ENCODE results near the gene ACSL4.
"Not testable (repeated sequence)": the region's sequence is repeated elsewhere in the genome, so short reads cannot be mapped to it uniquely, and the experiment has no call there.

ACSL4 gene

GRCh38 chrX:109660435-109661143, 72.5 kb downstream of the ACSL4 start:
- DNase-seq: no peak

GRCh38 chrX:109658391-109658790, 74.7 kb downstream of the ACSL4 start:
- DNase-seq: no peak

DNA sequence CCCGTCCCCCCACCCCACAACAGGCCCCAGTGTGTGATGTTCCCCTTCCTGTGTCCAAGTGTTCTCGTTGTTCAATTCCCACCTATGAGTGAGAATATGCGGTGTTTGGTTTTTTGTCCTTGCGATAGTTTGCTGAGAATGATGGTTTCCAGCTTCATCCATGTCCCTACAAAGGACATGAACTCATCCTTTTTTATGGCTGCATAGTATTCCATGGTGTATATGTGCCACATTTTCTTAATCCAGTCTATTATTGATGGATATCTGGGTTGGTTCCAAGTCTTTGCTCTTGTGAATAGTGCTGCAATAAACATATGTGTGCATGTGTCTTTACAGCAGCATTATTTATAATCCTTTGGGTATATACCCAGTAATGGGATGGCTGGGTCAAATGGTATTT, 75.7 kb downstream of the ACSL4 start:
- not testable (repeated sequence) for DNase-seq

- DNase-seq: no peak
Observed at GRCh38 chrX:109656774-109657173, 76.3 kb downstream of the ACSL4 start.

- no peak for DNase-seq
Observed at GRCh38 chrX:109655502-109656201, 77.4 kb downstream of the ACSL4 start.

DNA sequence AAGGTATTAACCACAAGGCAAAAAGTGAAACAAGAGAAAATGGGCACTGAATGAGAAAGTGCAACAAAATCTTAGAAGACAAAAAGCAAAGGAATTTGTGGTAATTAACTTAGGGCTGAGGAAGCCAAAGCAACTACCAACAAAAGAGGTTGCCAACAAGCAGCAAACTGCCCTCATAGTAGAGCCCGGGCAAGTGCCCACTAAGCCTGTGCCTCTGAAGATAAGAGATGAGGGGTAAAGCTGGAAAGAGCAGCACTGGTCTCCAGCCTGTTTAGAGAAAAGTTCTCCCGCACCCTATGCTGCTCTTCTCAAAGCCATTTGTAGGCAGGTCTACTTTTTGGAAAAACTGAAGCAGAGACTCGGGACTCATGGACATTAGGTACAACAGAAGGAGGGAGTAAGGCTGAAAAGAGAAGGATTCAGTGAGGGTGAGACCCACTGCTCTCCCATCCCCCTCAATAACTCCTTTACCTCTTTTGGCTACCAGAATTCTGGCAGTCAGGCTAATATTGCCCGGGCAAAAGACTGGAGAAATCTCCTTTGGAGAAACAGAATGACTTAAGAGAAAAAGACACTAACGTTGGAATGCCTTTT, 78.4 kb downstream of the ACSL4 start:
- DNase-seq: no peak

DNA sequence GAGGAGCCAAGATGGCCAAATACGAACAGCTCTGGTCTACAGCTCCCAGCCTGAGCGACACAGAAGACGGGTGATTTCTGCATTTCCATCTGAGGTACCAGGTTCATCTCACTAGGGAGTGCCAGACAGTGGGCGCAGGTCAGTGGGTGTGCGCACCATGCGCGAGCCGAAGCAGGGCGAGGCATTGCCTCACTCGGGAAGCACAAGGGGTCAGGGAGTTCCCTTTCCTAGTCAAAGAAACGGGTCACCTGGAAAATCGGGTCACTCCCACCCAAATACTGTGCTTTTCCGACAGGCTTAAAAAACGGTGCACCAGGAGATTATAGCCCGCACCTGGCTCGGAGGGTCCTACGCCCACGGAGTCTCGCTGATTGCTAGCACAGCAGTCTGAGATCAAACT, 88.4 kb downstream of the ACSL4 start:
- DNase-seq: not testable (repeated sequence)

- DNase-seq: no peak
Observed at GRCh38 chrX:109643687-109644086, 89.4 kb downstream of the ACSL4 start.

DNA sequence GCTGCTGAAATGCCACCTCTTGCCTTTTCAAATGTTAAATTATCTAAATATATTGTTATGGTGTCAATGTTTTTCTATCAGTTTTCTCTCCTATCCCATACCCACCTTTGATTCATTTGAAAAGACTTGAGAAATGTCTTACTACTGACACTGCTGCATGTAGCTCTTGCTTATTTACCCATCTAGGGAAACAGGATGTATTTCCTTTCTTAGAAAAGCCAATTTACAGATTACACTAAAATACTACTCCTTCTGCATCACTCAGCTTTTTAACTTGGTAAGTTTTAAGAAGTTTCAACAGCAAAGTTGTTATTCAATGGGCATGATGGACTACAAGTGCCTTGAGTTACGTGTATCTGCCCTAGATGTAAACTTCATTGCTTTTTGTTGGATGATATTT, 94.9 kb downstream of the ACSL4 start:
- no peak for DNase-seq

- not testable (repeated sequence) for DNase-seq
Observed at GRCh38 chrX:109637477-109637876, 95.6 kb downstream of the ACSL4 start.

DNA sequence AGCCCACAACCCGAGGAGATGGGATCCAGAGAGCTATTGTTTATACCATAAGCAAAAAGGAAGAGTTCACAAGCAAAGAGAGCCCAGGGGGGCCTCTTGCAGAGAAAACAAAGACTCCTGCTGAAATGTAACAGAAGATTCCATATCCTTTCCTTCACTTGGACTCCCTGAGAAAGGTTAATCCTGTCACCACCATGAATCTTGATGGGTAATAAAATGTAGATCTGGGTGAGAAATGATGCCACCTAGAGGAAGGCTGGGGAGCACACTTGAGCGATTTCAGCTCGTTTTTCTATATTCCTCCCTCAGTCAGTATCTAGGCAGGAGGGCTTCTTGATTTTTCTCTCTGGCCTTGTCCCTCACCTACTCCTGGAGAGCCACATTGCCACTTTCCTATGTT, 97.9 kb downstream of the ACSL4 start:
- DNase-seq: no peak

DNA sequence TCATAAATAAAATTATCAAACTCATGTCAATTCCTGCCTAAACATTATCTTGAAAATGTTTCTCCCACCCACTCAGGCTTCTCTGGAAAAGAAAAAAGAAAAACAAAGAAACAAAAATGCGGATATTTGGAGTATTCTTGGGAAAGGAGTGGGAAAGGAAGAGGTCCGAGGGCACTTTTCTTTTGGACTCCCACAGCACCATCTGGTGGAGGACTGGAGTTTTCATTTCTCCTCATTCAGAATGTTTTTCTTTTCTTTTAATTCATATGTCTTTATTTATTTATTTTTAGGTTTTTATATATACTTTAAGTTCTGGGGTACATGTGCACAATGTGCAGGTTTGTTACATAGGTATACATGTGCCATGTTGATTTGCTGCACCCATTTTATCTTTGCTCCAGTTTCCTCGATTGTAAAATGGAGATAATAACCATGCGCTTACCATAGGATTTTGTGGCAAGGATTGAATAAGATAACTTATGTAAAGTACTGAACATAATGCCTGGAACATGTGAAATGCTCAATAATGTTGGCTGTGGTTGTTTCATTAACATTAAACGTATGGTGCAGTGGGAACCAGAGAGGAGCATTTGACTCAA, 100.1 kb downstream of the ACSL4 start:
- DNase-seq: no peak

- peak; percentile 15 for DNase-seq
Observed at GRCh38 chrX:109629310-109629709, 103.7 kb downstream of the ACSL4 start.

DNA sequence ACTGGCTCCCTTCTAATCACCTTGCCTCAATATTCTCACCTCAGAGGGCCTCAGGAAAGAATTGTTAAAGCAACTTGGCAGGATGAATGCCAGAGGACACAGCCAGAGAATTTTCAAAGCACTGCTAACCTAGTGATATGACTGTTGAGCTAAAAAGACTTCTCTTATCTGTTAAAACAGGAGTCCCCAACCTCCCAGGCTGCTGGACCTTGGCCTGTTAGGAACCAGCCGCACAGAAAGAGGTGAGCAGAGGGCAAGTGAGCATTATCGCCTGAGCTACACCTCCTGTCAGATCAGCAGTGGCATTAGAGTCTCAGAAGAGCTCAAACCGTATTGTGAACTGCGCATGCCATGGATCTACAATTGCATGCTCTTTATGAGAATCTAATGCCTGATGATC, 106.4 kb downstream of the ACSL4 start:
- no peak for DNase-seq

DNA sequence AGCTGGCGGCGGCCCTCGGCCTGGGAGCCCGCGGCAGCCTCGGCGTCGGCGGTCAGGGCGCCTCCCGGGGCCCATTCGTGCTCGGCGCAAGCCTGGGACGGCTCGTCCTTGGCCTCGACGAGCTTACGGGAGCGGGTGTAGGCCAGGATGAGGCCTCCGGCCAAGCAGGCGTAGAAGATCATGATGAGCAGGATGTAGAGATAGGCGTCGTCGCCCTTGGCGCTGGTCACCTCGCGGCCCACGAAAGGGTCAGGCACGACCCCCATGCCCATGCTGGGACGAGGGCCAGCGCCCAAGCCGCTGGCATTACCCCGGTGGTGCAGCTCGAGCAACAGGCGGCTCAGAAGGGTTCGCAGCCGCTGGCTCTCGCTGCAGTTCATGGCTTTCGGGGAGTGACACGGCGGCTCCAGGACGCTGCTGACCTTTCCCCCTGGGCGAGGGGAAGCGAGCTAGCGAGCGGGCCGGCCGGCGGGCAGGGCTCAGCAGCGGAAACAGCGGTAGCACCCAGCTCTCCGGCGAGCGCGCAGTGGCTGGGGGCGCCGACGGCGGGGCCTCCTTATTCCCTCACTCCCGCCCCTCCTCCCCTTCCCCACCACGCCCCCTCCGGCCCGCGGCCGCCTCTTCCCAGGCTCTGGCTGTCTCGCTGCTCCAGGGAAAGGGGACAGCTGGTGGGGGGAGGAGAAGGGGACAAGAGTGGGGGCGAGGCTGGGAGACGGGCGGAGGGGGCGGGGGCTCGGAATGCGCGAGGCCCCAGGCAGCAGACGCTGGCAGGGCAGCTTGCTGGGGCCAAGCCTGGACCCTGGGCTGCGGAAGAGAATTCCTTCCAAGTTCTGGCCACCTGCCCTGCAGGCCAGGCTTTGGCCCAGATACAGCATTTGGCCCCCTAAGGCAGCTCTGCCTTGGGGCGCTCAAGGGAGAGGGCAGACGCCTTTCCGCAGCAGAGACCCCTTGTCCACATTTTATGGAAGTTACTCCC, 108.1 kb downstream of the ACSL4 start, which contains the start of gene KCNE5:
KCNE5 (minus strand) TSS at position 532 of the 976 bp plus-strand sequence; CDS start at position 380, 152 bp downstream.
- no peak for DNase-seq

GRCh38 chrX:109623997-109624396, 109.1 kb downstream of the ACSL4 start:
- DNase-seq: no peak

DNA sequence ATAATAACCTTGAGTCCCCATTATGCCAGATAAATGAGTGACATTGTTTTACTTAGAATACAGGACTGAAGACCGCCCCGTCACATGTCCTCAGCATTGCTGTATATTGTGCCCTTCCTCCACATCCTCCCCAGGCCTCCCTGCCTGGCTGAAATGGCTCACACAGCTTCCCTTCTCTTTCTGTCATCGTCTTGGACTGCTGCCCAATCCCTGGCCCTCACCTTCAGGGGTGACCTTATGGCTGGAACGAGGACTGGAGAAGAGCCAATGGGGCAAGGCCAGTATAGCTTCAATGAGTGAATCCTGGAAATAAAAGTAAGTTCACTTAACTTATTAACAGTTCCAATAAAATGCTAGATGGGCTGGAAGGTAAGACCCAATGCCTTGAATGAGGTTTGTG, 110.8 kb downstream of the ACSL4 start:
- no peak for DNase-seq

GRCh38 chrX:109619771-109620170, 113.3 kb downstream of the ACSL4 start:
- no peak for DNase-seq

DNA sequence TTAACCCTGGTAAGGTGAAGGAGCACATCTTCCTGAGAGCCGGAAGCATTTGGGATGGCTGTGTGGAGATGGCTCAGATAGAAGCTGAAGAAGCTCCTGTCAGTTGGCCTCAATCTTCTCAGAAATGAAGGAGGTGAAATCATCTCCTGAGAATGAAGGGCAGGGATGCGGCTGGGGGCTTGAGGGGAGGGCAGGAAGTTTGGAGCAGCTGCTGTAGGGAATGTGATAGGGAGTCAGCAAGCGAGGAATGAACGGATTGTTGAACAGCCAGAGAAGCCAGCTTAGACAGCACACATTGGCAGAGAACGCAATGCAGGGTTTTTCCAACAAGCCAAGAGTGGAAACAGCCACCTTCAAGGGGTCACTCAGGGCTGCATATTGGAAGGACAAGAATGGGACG, 118.1 kb downstream of the ACSL4 start:
- DNase-seq: no peak

DNA sequence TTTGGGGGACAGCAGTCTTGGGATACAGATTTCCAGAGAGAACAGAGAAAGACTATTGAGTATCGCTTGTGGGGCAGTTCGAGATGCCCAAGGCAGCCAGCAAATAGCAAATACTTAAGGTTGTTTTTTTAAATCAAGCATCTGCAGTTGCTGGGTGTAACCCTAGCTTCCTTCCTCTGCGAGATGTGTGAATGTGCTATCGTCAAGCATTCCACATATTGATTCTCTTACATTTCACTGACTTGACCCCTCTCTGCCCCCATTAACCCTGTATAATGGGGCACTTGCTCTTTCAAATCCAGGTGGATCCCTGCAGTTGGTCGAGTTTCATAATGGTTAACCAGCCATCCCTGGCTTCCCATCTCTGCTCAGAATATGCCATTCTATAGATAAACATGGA, 131.6 kb downstream of the ACSL4 start:
- no peak for DNase-seq

GRCh38 chrX:109600237-109600651, 132.8 kb downstream of the ACSL4 start:
- DNase-seq: no peak

DNA sequence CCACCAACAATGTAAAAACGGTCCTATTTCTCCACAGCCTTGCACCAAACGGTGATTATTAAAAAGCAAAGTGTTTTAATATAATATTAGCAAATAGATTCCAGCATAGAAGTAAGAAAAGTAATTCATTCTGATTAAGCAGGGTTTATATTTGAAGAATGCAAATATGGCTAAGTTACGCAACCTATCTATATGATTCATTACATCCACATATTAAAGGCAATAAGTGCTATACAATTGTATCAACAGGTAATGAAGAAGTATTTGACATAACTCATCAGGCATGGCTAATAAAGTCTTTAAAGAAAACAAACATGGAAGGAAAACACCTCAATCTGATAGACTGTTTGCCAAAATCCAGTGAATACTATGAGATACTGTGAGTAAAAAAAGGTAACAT, 137.0 kb downstream of the ACSL4 start:
- DNase-seq: no peak
